HEK293T (cell line): ENCODE measurements around the gene PPP1R14B.

Experiments
- ARNT ChIP-seq: fragments of 450-650 bp; IDR thresholded peaks from 2 replicates; pipeline ENCODE4 v1.6.1; 2017; ENCODE audit warnings: mild to moderate bottlenecking
- BHLHE40 ChIP-seq: fragments of 450-650 bp; IDR thresholded peaks from 2 replicates; pipeline ENCODE4 v1.6.1; 2016; ENCODE audit warnings: mild to moderate bottlenecking, moderate library complexity, borderline replicate concordance
- CTBP1 ChIP-seq: fragments of 450-650 bp; IDR thresholded peaks from 2 replicates; pipeline ENCODE4 v1.6.1; 2016; ENCODE audit warnings: borderline replicate concordance
- ELF4 ChIP-seq: fragments of 450-650 bp; IDR thresholded peaks from 2 replicates; pipeline ENCODE4 v1.6.1; 2017; ENCODE audit warnings: antibody characterized with exemption
- FOXK2 ChIP-seq: fragments of 450-650 bp; IDR thresholded peaks from 2 replicates; pipeline ENCODE4 v1.6.1; 2016; ENCODE audit warnings: mild to moderate bottlenecking
- FOXM1 ChIP-seq: fragments of 450-650 bp; IDR thresholded peaks from 2 replicates; pipeline ENCODE4 v1.6.1; 2017; ENCODE audit warnings: mild to moderate bottlenecking, borderline replicate concordance
- NFRKB ChIP-seq: fragments of 450-650 bp; IDR thresholded peaks from 2 replicates; pipeline ENCODE4 v1.6.1; 2016; ENCODE audit warnings: mild to moderate bottlenecking, moderate library complexity
- TARDBP ChIP-seq: fragments of 450-650 bp; IDR thresholded peaks from 2 replicates; pipeline ENCODE4 v1.6.1; 2016

DNA sequence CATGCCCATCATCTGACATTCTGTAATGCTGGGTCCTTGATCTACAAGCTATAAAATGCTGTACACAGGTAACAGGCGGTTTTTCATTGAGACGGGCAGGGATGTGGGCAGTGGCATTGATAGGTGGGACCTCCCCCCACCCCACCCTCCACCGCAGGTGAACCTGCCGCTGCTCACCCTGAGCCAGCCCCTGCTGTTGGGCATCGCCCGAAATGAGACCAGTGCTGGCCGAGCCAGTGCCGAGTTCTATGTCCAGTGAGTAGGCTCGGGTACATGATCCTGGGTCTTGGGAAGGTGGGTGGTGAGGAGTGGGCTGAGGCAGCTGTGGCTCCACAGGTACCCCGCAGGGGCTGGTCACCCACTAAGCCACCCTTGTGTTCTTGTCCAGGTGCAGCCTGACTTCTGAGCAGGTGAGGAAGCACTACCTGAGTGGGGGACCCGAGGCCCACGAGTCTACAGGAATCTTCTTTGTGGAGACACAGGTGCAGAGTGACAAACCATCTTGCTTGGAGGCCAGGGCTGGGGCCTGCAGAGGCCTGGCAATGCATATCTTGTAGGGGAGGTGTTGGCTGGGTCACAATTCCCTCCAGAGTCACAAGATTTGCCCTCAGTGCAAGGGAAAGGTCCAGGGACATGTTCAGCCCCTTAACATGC lies 17.5 kb downstream of the PPP1R14B start:
- TF ChIP-seq FOXK2 (no peak), FOXM1 (no peak), ELF4 (no peak), CTBP1 (no peak), NFRKB (no peak), ARNT (no peak), TARDBP (no peak), BHLHE40 (no peak)
